ENCODE measurements around the gene MALRD1.

- TF ChIP-seq CTCF (conservative IDR thresholded peaks at IDR 0.05 in 1 of 2, IDR thresholded peaks at IDR 0.05 in 1 of 2; ENCODE audit: extremely low read depth in 1 of 2, insufficient read depth in 1 of 2, low read depth in 1 of 2, low read length in 2 of 2) (no peak), EZH2 (IDR thresholded peaks at IDR 0.05; ENCODE audit: borderline replicate concordance, low read length) (no peak)
These were observed 713.4 kb downstream of the MALRD1 start for GRCh38 chr10:19762026-19762425.
